DMS 273 (cell line): ENCODE data around the gene SYNGR3.

Experiments
- DNase-seq: peaks from one replicate; lab custom pipeline; 2025; ENCODE audit not compliant: unreplicated experiment; lab: John Stamatoyannopoulos, UW

Gene SYNGR3

DNA sequence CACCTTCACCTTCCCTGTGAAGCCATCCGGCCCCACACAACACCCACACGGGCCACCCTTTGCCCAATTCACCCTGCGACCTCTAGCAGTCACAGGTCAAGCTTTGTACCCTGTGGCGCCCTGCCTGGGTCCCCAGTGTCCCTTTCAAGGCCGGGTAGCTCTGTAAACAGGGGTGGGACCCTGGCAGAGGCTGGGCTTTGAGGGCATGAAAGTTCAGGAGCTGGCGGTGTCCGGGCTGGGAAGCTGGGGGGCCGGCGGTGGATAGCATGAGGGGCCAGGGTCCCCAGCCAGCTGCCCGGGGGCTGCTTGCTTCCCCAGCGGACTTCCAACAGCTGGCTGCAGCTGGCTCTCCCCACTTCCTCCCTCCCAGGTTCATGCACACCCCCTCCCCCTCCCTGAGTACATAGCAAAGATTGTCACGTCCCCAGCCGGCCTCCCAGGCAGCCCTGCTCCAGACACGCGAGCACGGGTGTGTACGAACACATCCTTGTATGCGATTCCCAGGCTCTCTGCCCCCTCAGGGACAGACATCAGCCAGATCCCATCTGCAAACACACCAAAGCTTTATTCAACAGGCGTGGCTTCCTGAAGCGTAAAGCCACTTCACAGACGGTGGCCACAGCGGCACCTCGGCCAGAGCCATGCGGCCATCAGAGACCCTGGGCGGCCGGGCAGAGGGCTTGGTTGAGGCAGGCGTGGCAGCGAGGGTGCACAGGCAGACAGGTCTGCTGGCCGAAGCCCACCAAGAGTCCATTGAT lies 49.7 kb downstream of the SYNGR3 start:
- DNase-seq = no peak

- DNase-seq = no peak
These were observed 50.4 kb downstream of the SYNGR3 start for GRCh38 chr16:2040041-2040786.

GRCh38 chr16:2040787-2041522 lies 51.2 kb downstream of the SYNGR3 start:
- DNase-seq = no peak

- no peak for DNase-seq
These were observed 52.6 kb downstream of the SYNGR3 start for GRCh38 chr16:2042171-2042985.

DNA sequence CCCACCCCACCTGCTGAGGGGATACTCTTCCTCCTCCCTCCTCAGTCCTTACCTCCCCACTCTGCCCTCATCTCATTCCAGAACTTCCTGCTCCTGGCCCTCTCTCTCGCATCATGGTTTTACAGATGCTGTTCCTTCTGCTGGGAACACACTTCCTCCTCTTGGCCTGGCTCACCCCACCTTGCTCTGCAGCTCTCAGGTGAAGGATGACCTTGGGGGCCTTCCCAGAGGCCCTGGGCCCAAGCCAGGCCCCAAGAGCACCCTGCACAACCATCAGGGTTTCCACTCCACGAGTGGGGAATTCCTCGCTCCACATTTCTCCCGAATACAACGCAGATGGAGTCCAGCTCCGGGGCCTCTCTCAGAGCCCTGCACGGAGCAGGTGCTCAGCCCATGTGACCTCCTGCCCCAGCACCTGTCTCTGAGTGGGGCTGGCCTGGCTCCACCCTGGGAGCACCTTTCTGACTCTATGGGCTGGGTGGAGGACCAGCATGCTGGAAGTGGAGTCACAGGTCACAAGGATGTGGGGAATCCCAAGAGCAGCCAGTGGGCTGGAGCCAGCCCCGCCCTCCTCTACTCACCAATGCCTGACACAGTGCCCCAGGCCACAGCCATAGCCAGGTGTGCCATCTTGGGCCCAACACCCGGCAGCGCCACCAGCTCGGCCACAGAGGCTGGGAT lies 53.4 kb downstream of the SYNGR3 start:
- DNase-seq = no peak
